Measurements from ENCODE around the gene KRTAP1-3.
"Not testable (repeated sequence)": the region's sequence is repeated elsewhere in the genome, so short reads cannot be mapped to it uniquely, and the experiment has no call there.

KRTAP1-3 gene

GRCh38 chr17:41065829-41066624 is 31.4 kb upstream of the KRTAP1-3 start, which contains the start of gene KRTAP2-4:
TSS of gene KRTAP2-4 (minus strand) at chr17:41065879. CDS start at chr17:41065845, 34 bp downstream.
- Histone ChIP-seq H3K9me3 (ENCODE audit: control insufficient read depth in 1 of 2, low read length in 2 of 2) (no peaks in the 10 kb centered on the region), H3K4me1 (ENCODE audit: control insufficient read depth in 1 of 2, insufficient read depth in 2 of 2, low read length in 2 of 2) (no peaks in the 10 kb centered on the region), H3K27me3 (ENCODE audit: control insufficient read depth in 1 of 2, insufficient read depth in 2 of 2, low read length in 2 of 2) (peaks cover 0 to 10% of the 10 kb centered on the region in 2 donors), H3K4me3 (ENCODE audit: low read depth in 1 of 2, low read length in 2 of 2) (no peak within 1 kb of the TSS), H3K27ac (ENCODE audit: low read depth, low read length) (no peak within 1 kb of the TSS), H3K36me3 (ENCODE audit: control insufficient read depth in 1 of 2, insufficient read depth in 2 of 2, low read length in 2 of 2) (no peaks in the 10 kb centered on the region), H3K9ac (ENCODE audit: low read depth in 1 of 2, low read length in 2 of 2) (no peak within 1 kb of the TSS)

GRCh38 chr17:41065016-41065689 is 30.5 kb upstream of the KRTAP1-3 start:
- H3K27me3 ChIP-seq (ENCODE audit: control insufficient read depth in 1 of 2, insufficient read depth in 2 of 2, low read length in 2 of 2) = peaks cover 0 to 17% of the 10 kb centered on the region in 2 donors
- not testable (repeated sequence) for H3K4me3 ChIP-seq (ENCODE audit: low read depth in 1 of 2, low read length in 2 of 2); H3K36me3 ChIP-seq (ENCODE audit: control insufficient read depth in 1 of 2, insufficient read depth in 2 of 2, low read length in 2 of 2); H3K27ac ChIP-seq (ENCODE audit: low read depth, low read length); H3K9me3 ChIP-seq (ENCODE audit: control insufficient read depth in 1 of 2, low read length in 2 of 2); H3K4me1 ChIP-seq (ENCODE audit: control insufficient read depth in 1 of 2, insufficient read depth in 2 of 2, low read length in 2 of 2); H3K9ac ChIP-seq (ENCODE audit: low read depth in 1 of 2, low read length in 2 of 2)

GRCh38 chr17:41064301-41064700 is 29.6 kb upstream of the KRTAP1-3 start:
- Histone ChIP-seq H3K9ac (ENCODE audit: low read depth in 1 of 2, low read length in 2 of 2) (no peak overlapping the region), H3K9me3 (ENCODE audit: control insufficient read depth in 1 of 2, low read length in 2 of 2) (no peaks in the 10 kb centered on the region), H3K27me3 (ENCODE audit: control insufficient read depth in 1 of 2, insufficient read depth in 2 of 2, low read length in 2 of 2) (peaks cover 0 to 17% of the 10 kb centered on the region in 2 donors), H3K27ac (ENCODE audit: low read depth, low read length) (no peak overlapping the region), H3K4me1 (ENCODE audit: control insufficient read depth in 1 of 2, insufficient read depth in 2 of 2, low read length in 2 of 2) (no peaks in the 10 kb centered on the region), H3K36me3 (ENCODE audit: control insufficient read depth in 1 of 2, insufficient read depth in 2 of 2, low read length in 2 of 2) (no peaks in the 10 kb centered on the region), H3K4me3 (ENCODE audit: low read depth in 1 of 2, low read length in 2 of 2) (no peak overlapping the region)

GRCh38 chr17:41063449-41063848 is 28.8 kb upstream of the KRTAP1-3 start:
- no peak overlapping the region for H3K27ac ChIP-seq (ENCODE audit: low read depth, low read length)

GRCh38 chr17:41061964-41062363 is 27.3 kb upstream of the KRTAP1-3 start:
- H3K4me3 ChIP-seq (ENCODE audit: low read depth in 1 of 2, low read length in 2 of 2) = no peak overlapping the region
- H3K27ac ChIP-seq (ENCODE audit: low read depth, low read length) = no peak overlapping the region
- H3K9me3 ChIP-seq (ENCODE audit: control insufficient read depth in 1 of 2, low read length in 2 of 2) = peaks cover 0 to 4% of the 10 kb centered on the region in 2 donors
- H3K27me3 ChIP-seq (ENCODE audit: control insufficient read depth in 1 of 2, insufficient read depth in 2 of 2, low read length in 2 of 2) = peaks cover 0 to 25% of the 10 kb centered on the region in 2 donors
- H3K4me1 ChIP-seq (ENCODE audit: control insufficient read depth in 1 of 2, insufficient read depth in 2 of 2, low read length in 2 of 2) = no peaks in the 10 kb centered on the region
- no peak overlapping the region for H3K9ac ChIP-seq (ENCODE audit: low read depth in 1 of 2, low read length in 2 of 2)
- no peaks in the 10 kb centered on the region for H3K36me3 ChIP-seq (ENCODE audit: control insufficient read depth in 1 of 2, insufficient read depth in 2 of 2, low read length in 2 of 2)

More at GRCh38 chr17:41063449-41063848, 28.8 kb upstream of the KRTAP1-3 start:
- Histone ChIP-seq H3K4me1 (ENCODE audit: control insufficient read depth in 1 of 2, insufficient read depth in 2 of 2, low read length in 2 of 2) (no peaks in the 10 kb centered on the region), H3K36me3 (ENCODE audit: control insufficient read depth in 1 of 2, insufficient read depth in 2 of 2, low read length in 2 of 2) (no peaks in the 10 kb centered on the region), H3K9me3 (ENCODE audit: control insufficient read depth in 1 of 2, low read length in 2 of 2) (no peaks in the 10 kb centered on the region), H3K9ac (ENCODE audit: low read depth in 1 of 2, low read length in 2 of 2) (no peak overlapping the region), H3K27me3 (ENCODE audit: control insufficient read depth in 1 of 2, insufficient read depth in 2 of 2, low read length in 2 of 2) (peaks cover 0 to 23% of the 10 kb centered on the region in 2 donors), H3K4me3 (ENCODE audit: low read depth in 1 of 2, low read length in 2 of 2) (no peak overlapping the region)

- Histone ChIP-seq H3K4me3 (ENCODE audit: low read depth in 1 of 2, low read length in 2 of 2) (no peak within 1 kb of the TSS), H3K4me1 (ENCODE audit: control insufficient read depth in 1 of 2, insufficient read depth in 2 of 2, low read length in 2 of 2) (no peaks in the 10 kb centered on the region), H3K9ac (ENCODE audit: low read depth in 1 of 2, low read length in 2 of 2) (no peak within 1 kb of the TSS), H3K27me3 (ENCODE audit: control insufficient read depth in 1 of 2, insufficient read depth in 2 of 2, low read length in 2 of 2) (peaks cover 0 to 25% of the 10 kb centered on the region in 2 donors), H3K9me3 (ENCODE audit: control insufficient read depth in 1 of 2, low read length in 2 of 2) (peaks cover 0 to 4% of the 10 kb centered on the region in 2 donors), H3K36me3 (ENCODE audit: control insufficient read depth in 1 of 2, insufficient read depth in 2 of 2, low read length in 2 of 2) (no peaks in the 10 kb centered on the region), H3K27ac (ENCODE audit: low read depth, low read length) (no peak within 1 kb of the TSS)
Observed at GRCh38 chr17:41060052-41060604, 25.5 kb upstream of the KRTAP1-3 start, which contains the start of gene KRTAP2-3. TSS of gene KRTAP2-3 (minus strand) at chr17:41060114. CDS start at chr17:41060050, 64 bp downstream.

- peaks cover 0 to 25% of the 10 kb centered on the region in 2 donors for H3K27me3 ChIP-seq (ENCODE audit: control insufficient read depth in 1 of 2, insufficient read depth in 2 of 2, low read length in 2 of 2)
- H3K9ac ChIP-seq (ENCODE audit: low read depth in 1 of 2, low read length in 2 of 2); H3K27ac ChIP-seq (ENCODE audit: low read depth, low read length); H3K9me3 ChIP-seq (ENCODE audit: control insufficient read depth in 1 of 2, low read length in 2 of 2); H3K36me3 ChIP-seq (ENCODE audit: control insufficient read depth in 1 of 2, insufficient read depth in 2 of 2, low read length in 2 of 2); H3K4me1 ChIP-seq (ENCODE audit: control insufficient read depth in 1 of 2, insufficient read depth in 2 of 2, low read length in 2 of 2); H3K4me3 ChIP-seq (ENCODE audit: low read depth in 1 of 2, low read length in 2 of 2): not testable (repeated sequence)
Observed at GRCh38 chr17:41059276-41060051, 24.8 kb upstream of the KRTAP1-3 start.

GRCh38 chr17:41058741-41059140 is 24.1 kb upstream of the KRTAP1-3 start:
- Histone ChIP-seq H3K27ac (ENCODE audit: low read depth, low read length) (no peak overlapping the region), H3K4me3 (ENCODE audit: low read depth in 1 of 2, low read length in 2 of 2) (no peak overlapping the region), H3K4me1 (ENCODE audit: control insufficient read depth in 1 of 2, insufficient read depth in 2 of 2, low read length in 2 of 2) (no peaks in the 10 kb centered on the region), H3K27me3 (ENCODE audit: control insufficient read depth in 1 of 2, insufficient read depth in 2 of 2, low read length in 2 of 2) (peaks cover 0 to 25% of the 10 kb centered on the region in 2 donors), H3K9me3 (ENCODE audit: control insufficient read depth in 1 of 2, low read length in 2 of 2) (peaks cover 0 to 4% of the 10 kb centered on the region in 2 donors), H3K9ac (ENCODE audit: low read depth in 1 of 2, low read length in 2 of 2) (no peak overlapping the region), H3K36me3 (ENCODE audit: control insufficient read depth in 1 of 2, insufficient read depth in 2 of 2, low read length in 2 of 2) (no peaks in the 10 kb centered on the region)

GRCh38 chr17:41057547-41057946 is 22.9 kb upstream of the KRTAP1-3 start:
- peaks cover 0 to 23% of the 10 kb centered on the region in 2 donors for H3K27me3 ChIP-seq (ENCODE audit: control insufficient read depth in 1 of 2, insufficient read depth in 2 of 2, low read length in 2 of 2)
- H3K9me3 ChIP-seq (ENCODE audit: control insufficient read depth in 1 of 2, low read length in 2 of 2) = peaks cover 0 to 4% of the 10 kb centered on the region in 2 donors
- H3K27ac ChIP-seq (ENCODE audit: low read depth, low read length) = no peak overlapping the region
- H3K4me3 ChIP-seq (ENCODE audit: low read depth in 1 of 2, low read length in 2 of 2) = no peak overlapping the region
- no peaks in the 10 kb centered on the region for H3K4me1 ChIP-seq (ENCODE audit: control insufficient read depth in 1 of 2, insufficient read depth in 2 of 2, low read length in 2 of 2)
- no peak overlapping the region for H3K9ac ChIP-seq (ENCODE audit: low read depth in 1 of 2, low read length in 2 of 2)
- H3K36me3 ChIP-seq (ENCODE audit: control insufficient read depth in 1 of 2, insufficient read depth in 2 of 2, low read length in 2 of 2) = no peaks in the 10 kb centered on the region
